NCI-H2107 treated with DMSO at 0.1 percent for 48 hours (cell line): ENCODE results near the gene EPB41L4B.
"Not testable (repeated sequence)": the region's sequence is repeated elsewhere in the genome, so short reads cannot be mapped to it uniquely, and the experiment has no call there.

Experiments used
- DNase-seq: peaks from one replicate; lab custom pipeline; 2025; ENCODE audit not compliant: unreplicated experiment; lab: John Stamatoyannopoulos, UW

EPB41L4B gene

GRCh38 chr9:109126671-109127070 is 194.2 kb downstream of the EPB41L4B start:
- DNase-seq = not testable (repeated sequence)

DNA sequence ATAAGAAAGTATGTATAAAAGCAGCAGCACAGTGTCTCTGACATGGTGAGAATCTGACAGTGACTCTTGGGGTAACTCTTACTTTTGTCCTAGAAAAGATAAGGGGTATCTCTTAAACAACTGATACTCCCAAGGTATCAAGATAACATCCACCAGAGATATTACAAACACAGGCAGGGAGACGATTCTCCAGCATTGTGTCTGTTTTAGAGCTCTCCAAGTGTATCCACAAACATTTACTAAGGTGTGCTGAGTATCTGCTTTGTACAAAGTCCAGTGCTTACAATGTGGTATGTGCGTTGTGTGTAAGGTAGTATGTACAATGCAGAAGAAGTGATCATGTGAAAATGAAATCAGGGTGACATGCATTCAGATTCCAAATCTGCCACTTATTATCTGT is 196.7 kb downstream of the EPB41L4B start:
- DNase-seq = no peak

- no peak for DNase-seq
Observed at GRCh38 chr9:109122726-109123621, 197.9 kb downstream of the EPB41L4B start.
